Measurements from ENCODE around the gene SMAD7.

The SMAD7 gene

GRCh38 chr18:48915626-48916425, 34.9 kb downstream of the SMAD7 start:
- no peak for DNase-seq (ENCODE audit: low read depth in 2 of 2)

GRCh38 chr18:48914581-48915251, 36.0 kb downstream of the SMAD7 start:
- no peak for DNase-seq (ENCODE audit: low read depth in 2 of 2)

- DNase-seq (ENCODE audit: low read depth in 2 of 2), result no peak
Measured at GRCh38 chr18:48913775-48914174, 37.0 kb downstream of the SMAD7 start.

GRCh38 chr18:48913201-48913600, 37.6 kb downstream of the SMAD7 start:
- no peak for DNase-seq (ENCODE audit: low read depth in 2 of 2)

- no peak for DNase-seq (ENCODE audit: low read depth in 2 of 2)
Measured at GRCh38 chr18:48910972-48911545, 39.7 kb downstream of the SMAD7 start.

GRCh38 chr18:48909721-48910120, 41.0 kb downstream of the SMAD7 start:
- DNase-seq (ENCODE audit: low read depth in 2 of 2), result no peak

GRCh38 chr18:48908916-48909315, 41.8 kb downstream of the SMAD7 start:
- DNase-seq (ENCODE audit: low read depth in 2 of 2), result no peak

GRCh38 chr18:48905513-48905912, 45.3 kb downstream of the SMAD7 start:
- DNase-seq (ENCODE audit: low read depth in 2 of 2), result no peak

GRCh38 chr18:48904847-48905394, 45.8 kb downstream of the SMAD7 start:
- DNase-seq (ENCODE audit: low read depth in 2 of 2), result no peak

GRCh38 chr18:48904091-48904490, 46.7 kb downstream of the SMAD7 start:
- DNase-seq (ENCODE audit: low read depth in 2 of 2), result no peak

GRCh38 chr18:48902856-48903601, 47.7 kb downstream of the SMAD7 start:
- no peak for DNase-seq (ENCODE audit: low read depth in 2 of 2)

GRCh38 chr18:48902023-48902855, 48.5 kb downstream of the SMAD7 start:
- no peak for DNase-seq (ENCODE audit: low read depth in 2 of 2)

- DNase-seq (ENCODE audit: low read depth in 2 of 2), result no peak
Measured at GRCh38 chr18:48901145-48902022, 49.4 kb downstream of the SMAD7 start.

- DNase-seq (ENCODE audit: low read depth in 2 of 2), result no peak
Measured at GRCh38 chr18:48900469-48900868, 50.3 kb downstream of the SMAD7 start.

GRCh38 chr18:48899558-48900174, 51.1 kb downstream of the SMAD7 start:
- DNase-seq (ENCODE audit: low read depth in 2 of 2), result no peak

GRCh38 chr18:48898521-48898920, 52.2 kb downstream of the SMAD7 start:
- DNase-seq (ENCODE audit: low read depth in 2 of 2), result no peak

- no peak for DNase-seq (ENCODE audit: low read depth in 2 of 2)
Measured at GRCh38 chr18:48897531-48897930, 53.2 kb downstream of the SMAD7 start.

- no peak for DNase-seq (ENCODE audit: low read depth in 2 of 2)
Measured at GRCh38 chr18:48896875-48897511, 53.8 kb downstream of the SMAD7 start.

GRCh38 chr18:48896326-48896874, 54.4 kb downstream of the SMAD7 start:
- DNase-seq (ENCODE audit: low read depth in 2 of 2), result no peak

All from stimulated activated CD4-positive, alpha-beta T cell treated with anti-CD3 and anti-CD28 coated beads, Interleukin-1b, Interleukin-23, amount 100 ng/mL, for 1 hour (primary cell).